Neural cell (in vitro differentiated cells): ENCODE results near the gene KATNA1.

Experiments used
- EP300 ChIP-seq: fragments of 450-650 bp; conservative IDR thresholded peaks from 2 replicates; pipeline ENCODE4 v1.6.1; 2014; ENCODE audit warnings: antibody characterized with exemption, mild to moderate bottlenecking, moderate library complexity; ENCODE audit not compliant: poor library complexity, severe bottlenecking
- EZH2 ChIP-seq: fragments of 200-600, 300-800 bp; shearing (Covaris generic), sonication (generic); IDR thresholded peaks from 2 replicates; pipeline ENCODE4 v1.6.1; 2014; ENCODE audit warnings: antibody characterized with exemption, low read length, borderline replicate concordance, mild to moderate bottlenecking; ENCODE audit not compliant: insufficient read depth, poor library complexity, severe bottlenecking
- POLR2AphosphoS5 ChIP-seq: IDR thresholded peaks from 2 replicates; pipeline ENCODE4 v1.6.1; 2012
- SMC3 ChIP-seq: fragments of 450-650 bp; conservative IDR thresholded peaks from 2 replicates; pipeline ENCODE4 v1.6.1; 2014; ENCODE audit warnings: antibody characterized with exemption, mild to moderate bottlenecking, moderate library complexity; ENCODE audit not compliant: poor library complexity
- TF ChIP-seq, protein P1 (sequence below): IDR thresholded peaks from 2 replicates; pipeline ENCODE4 v1.6.1; 2012; ENCODE audit warnings: borderline replicate concordance
- TF ChIP-seq, protein P2 (sequence below): fragments of 450-650 bp; IDR thresholded peaks from 2 replicates; pipeline ENCODE4 v1.5.1; 2014; ENCODE audit warnings: antibody characterized with exemption, mild to moderate bottlenecking, moderate library complexity; ENCODE audit not compliant: poor library complexity, severe bottlenecking

GRCh38 chr6:149545754-149546471, 102.6 kb downstream of the KATNA1 start, which contains the start of gene PPIL4:
- peak; percentile 80 for TF ChIP-seq SMC3
- TF ChIP-seq, protein P1, sequence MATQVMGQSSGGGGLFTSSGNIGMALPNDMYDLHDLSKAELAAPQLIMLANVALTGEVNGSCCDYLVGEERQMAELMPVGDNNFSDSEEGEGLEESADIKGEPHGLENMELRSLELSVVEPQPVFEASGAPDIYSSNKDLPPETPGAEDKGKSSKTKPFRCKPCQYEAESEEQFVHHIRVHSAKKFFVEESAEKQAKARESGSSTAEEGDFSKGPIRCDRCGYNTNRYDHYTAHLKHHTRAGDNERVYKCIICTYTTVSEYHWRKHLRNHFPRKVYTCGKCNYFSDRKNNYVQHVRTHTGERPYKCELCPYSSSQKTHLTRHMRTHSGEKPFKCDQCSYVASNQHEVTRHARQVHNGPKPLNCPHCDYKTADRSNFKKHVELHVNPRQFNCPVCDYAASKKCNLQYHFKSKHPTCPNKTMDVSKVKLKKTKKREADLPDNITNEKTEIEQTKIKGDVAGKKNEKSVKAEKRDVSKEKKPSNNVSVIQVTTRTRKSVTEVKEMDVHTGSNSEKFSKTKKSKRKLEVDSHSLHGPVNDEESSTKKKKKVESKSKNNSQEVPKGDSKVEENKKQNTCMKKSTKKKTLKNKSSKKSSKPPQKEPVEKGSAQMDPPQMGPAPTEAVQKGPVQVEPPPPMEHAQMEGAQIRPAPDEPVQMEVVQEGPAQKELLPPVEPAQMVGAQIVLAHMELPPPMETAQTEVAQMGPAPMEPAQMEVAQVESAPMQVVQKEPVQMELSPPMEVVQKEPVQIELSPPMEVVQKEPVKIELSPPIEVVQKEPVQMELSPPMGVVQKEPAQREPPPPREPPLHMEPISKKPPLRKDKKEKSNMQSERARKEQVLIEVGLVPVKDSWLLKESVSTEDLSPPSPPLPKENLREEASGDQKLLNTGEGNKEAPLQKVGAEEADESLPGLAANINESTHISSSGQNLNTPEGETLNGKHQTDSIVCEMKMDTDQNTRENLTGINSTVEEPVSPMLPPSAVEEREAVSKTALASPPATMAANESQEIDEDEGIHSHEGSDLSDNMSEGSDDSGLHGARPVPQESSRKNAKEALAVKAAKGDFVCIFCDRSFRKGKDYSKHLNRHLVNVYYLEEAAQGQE: peak; percentile 76
- TF ChIP-seq, protein P2, sequence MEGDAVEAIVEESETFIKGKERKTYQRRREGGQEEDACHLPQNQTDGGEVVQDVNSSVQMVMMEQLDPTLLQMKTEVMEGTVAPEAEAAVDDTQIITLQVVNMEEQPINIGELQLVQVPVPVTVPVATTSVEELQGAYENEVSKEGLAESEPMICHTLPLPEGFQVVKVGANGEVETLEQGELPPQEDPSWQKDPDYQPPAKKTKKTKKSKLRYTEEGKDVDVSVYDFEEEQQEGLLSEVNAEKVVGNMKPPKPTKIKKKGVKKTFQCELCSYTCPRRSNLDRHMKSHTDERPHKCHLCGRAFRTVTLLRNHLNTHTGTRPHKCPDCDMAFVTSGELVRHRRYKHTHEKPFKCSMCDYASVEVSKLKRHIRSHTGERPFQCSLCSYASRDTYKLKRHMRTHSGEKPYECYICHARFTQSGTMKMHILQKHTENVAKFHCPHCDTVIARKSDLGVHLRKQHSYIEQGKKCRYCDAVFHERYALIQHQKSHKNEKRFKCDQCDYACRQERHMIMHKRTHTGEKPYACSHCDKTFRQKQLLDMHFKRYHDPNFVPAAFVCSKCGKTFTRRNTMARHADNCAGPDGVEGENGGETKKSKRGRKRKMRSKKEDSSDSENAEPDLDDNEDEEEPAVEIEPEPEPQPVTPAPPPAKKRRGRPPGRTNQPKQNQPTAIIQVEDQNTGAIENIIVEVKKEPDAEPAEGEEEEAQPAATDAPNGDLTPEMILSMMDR: peak; percentile 99
- peak; percentile 89 for TF ChIP-seq EP300
- no peak for TF ChIP-seq EZH2
- TF ChIP-seq POLR2AphosphoS5: peak; percentile 98
